Stimulated activated CD4-positive, alpha-beta T cell treated with anti-CD3 and anti-CD28 coated beads, TNF-alpha, amount 100 ng/mL, for 48 hours (primary cell): ENCODE results near the gene MBD3L5.
"Not testable (repeated sequence)": the region's sequence is repeated elsewhere in the genome, so short reads cannot be mapped to it uniquely, and the experiment has no call there.

Source experiments
- DNase-seq, 3 donors: peaks; one replicate each; pipeline ENCODE4 v3.0.0-alpha.2; 2020; ENCODE audit warnings: low read depth in 3 of 3

The MBD3L5 gene

GRCh38 chr19:7030278-7030677 is at the start of gene MBD3L5:
Gene MBD3L5 (plus strand): TSS chr19:7030578. CDS start chr19:7030612, 34 bp downstream.
- not testable (repeated sequence) for DNase-seq

GRCh38 chr19:6983448-6983847 is 46.9 kb upstream of the MBD3L5 start:
- DNase-seq: no peak

DNA sequence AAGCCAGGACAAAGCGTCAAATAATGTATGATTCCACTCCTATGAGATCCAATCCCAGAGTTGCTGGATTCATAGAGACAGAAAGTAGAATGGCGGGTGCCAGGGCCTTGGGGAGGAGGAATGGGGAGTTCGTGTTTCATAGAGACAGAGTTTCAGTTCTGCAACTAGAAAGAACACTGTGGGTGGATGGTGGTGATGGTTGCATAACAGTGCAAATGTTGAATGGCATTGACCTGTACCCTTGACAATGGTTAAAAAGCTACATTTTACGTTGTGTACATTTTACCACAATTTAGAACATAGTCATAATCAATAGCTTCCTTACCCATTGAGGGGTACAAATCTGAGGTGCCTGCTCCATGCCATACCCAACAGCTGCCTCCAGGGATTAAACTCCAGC is 42.5 kb upstream of the MBD3L5 start:
- no peak for DNase-seq

DNA sequence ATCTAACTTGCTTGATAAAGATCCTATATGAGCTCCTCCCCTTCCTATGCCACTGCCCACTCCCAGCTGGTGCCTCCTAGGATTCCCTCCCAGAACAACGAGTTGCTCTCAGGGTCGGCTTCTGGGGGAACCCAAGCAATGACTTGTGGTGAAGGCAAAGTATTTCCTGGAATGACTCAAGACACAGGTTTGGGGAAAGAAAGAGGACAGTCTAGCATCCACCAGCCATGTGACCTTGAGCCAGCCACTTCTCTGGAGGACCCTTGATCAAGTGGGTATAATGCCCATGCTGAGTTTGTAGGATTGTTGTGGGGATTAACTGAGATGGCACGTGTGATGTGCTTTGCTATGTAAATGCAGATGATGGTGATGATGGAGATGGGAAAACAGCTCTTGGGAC is 42.1 kb upstream of the MBD3L5 start:
- DNase-seq: no peak

DNA sequence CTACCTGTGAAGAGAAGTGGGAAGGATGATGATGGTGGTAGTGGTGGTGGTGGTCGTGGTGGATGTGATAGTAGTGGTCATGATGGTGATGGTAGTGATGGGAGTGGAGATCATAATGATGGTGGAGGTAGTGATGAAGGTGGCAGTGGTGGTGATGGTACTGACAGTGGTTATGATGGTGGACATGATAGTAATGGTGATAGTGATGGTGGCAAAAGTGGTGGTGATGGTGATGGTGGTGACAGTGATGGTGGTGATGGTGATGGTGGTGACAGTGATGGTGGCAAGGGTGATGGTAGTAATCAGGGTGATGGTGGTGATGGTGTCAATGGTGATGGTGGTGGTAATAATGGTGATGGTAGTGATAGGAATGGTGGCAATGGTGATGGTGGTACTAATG is 35.3 kb upstream of the MBD3L5 start:
- DNase-seq: no peak

GRCh38 chr19:6996810-6997209 is 33.6 kb upstream of the MBD3L5 start:
- no peak for DNase-seq

GRCh38 chr19:6997679-6998445 is 32.5 kb upstream of the MBD3L5 start:
- DNase-seq: no peak

- no peak for DNase-seq
Observed at GRCh38 chr19:6999933-7000332, 30.4 kb upstream of the MBD3L5 start.

- DNase-seq: no peak
Observed at GRCh38 chr19:7000333-7000732, 30.0 kb upstream of the MBD3L5 start.

DNA sequence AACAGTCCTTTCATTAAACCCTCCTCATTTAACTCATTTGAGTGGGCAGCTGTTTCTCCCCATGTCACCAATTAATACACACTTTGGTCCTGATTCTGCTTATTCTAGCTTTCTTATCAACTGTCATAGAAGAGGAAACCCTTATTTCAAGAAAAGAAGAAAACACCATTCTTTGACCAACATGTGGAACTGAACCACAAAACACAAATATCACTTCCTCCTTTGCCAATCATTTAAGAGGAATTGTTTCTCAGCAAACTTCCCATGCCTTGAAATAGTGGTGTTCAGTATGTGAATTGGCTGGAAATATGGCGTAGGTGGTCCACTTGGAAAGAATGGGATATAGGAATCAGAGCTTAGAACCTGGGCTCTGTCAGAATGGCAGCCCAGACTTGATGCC is 29.6 kb upstream of the MBD3L5 start:
- no peak for DNase-seq

DNA sequence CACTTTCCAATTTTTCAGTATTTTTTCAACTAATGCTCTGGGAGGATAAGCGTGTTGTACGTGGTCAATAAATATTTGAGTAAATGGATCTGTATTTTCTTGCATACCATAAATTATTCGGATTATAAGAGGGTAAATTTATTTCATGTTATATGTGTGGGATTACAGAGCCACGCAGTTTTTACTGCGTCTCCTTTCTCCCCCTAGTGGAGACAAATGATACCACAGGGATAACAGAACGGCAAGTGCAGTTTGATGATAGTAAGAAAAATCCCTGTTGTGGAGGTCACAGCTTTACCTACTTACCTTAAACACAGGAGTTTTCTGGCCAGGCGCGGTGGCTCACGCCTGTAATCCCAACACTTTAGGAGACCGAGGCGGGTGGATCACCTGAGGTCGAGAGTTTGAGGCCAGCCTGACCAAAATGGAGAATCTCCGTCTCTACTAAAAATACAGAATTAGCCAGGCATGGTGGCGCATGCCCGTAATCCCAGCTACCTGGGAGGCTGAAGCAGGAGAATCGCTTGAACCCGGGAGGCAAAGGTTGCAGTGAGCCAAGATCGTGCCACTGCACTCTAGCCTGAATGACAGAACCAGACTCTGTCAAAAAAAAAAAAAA is 26.0 kb upstream of the MBD3L5 start:
- DNase-seq: no peak

DNA sequence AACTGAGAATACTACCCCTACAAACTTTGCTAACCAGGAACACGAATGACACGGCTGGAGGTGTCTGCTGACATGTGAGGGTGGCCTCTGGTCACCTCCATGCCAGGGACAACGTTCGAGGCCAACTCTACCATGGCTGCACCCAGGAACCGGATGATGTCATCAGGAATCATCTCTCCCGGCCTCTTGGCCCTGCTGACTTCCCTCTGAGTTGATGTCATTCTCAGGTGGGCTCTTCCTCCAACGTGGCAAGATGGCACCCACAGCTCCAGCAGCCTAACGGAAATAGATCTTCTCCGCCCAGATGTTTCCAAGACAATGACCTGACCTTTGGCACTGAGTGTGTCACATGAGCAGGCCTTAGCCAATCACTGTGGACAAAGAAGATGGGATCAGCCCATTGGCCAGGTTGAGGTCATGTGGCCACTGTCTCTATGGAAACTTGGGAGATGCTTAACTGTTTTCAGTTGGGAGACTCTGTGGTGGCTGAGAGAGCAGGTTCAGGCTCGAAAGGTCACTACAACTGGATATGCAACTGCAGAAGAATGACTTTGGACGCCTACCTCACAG is 24.2 kb upstream of the MBD3L5 start:
- no peak for DNase-seq

GRCh38 chr19:7007859-7008258 is 22.5 kb upstream of the MBD3L5 start:
- no peak for DNase-seq

DNA sequence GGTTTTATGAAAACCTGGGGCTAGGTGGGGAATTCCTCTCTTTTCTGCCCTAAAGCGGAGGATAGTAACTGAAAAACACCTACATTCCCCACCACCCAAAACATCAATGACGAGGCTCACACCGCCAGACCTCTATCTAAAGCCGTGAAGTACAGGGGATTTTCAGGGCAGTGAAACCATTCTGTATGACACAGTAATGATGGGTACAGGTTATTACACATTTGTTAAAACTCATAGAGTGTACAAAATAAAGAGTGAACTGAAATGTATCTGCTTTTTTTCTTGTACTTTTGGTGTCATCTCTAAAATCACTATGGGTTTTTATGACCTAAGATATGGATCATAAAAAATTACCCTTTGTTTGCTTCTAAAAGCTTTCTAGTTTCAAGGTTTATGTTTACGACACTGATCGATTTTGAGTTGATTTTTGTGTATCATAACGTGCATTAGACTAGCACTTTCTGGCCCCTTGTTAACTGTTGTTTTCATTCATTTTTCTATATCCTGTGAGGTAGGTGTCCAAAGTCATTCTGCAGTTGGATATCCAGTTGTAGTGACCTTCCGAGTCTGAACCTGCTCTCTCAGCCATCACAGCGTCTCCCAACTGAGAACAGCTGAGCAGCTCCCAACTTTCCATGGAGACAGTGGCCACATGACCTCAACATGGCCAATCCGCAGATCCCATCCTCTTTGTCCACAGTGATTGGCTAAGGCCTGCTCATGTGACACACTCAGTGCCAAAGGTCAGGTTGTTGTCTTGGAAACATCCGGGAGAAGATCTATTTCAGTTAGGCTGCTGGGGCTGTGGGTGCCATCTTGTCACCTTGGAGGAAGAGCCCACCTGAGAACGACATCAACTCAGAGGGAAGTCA is 19.4 kb upstream of the MBD3L5 start:
- no peak for DNase-seq

- DNase-seq: no peak
Observed at GRCh38 chr19:7013678-7014077, 16.7 kb upstream of the MBD3L5 start.

DNA sequence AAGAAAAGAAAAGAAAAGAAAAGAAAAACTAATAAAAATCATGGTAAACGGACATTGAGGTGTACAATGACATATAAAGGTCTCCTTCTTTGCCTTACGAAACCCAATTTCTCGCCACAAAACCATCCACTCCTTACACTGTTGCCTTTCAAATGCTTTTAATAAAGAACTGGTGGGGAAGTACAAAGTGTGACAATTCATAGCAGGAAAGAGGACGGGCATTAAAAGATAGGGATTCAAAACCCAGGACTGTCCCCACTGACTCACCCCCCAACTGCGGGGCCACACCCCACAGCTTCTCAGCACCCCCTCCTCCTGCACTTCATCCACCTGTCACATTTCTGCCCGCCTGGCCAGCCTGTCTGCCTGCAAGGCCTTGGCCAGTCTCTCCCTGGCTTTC is 11.6 kb upstream of the MBD3L5 start:
- no peak for DNase-seq

DNA sequence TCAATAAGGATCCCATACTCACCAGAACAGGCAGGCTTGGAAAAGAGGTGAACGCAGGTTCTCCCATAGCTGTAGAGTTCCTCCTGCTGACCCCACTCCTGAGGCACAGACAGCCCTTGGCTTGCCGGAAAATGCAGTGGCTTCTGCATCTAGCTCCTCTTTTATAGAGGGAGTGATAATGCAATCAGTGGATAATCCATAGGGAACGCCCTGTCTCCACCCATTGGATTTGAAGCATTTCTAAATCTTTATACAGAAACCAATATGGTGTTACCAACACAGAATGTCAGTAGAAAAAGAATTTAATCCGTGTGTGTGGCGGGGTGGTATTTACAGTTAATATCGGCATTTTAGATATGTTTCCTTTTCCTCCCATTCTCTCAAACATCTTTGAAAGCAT is 9.0 kb upstream of the MBD3L5 start, which contains the start of gene MBD3L2B:
MBD3L2B (minus strand) TSS at position 101 of the 400 bp plus-strand sequence; CDS start at position 67, 34 bp downstream.
- not testable (repeated sequence) for DNase-seq

DNA sequence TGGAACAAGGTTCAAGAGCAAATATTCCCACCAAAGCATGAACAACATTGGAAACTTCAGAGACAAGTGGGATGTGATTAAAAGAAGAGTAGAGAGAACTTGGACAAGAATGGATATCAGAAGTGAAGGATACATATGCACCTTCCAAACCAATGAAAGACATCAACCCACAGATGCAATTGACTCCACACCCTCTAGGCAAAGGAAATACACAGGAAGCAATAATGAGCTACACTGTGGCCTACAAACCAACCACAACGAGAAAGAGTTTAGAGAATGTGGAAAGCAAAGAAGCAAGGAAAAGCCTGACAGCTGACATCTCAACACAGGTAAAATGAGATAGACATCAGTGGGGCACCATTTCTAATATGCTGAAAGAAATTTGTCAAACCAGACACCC is 1.6 kb upstream of the MBD3L5 start:
- not testable (repeated sequence) for DNase-seq

DNA sequence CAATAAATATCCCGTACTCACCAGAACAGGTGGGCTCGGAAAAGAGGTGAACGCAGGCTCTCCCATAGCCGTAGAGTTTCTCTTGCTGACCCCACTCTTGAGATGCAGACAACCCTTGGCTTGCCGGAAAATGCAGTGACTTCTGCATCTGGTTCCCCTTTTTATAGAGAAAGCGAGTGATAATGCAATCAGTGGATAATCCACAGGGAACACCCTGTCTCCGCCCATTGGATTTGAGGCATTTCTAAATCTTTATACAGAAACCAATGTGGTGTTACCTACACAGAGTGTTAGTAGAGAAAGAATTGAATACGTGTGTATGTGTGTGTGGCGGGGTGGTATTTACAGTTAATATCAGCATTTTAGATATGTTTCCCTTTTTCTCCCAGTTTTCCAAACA is 9.7 kb downstream of the MBD3L5 start, which contains the start of gene MBD3L4:
MBD3L4 (minus strand) TSS at position 101 of the 400 bp plus-strand sequence; CDS start at position 66, 35 bp downstream.
- DNase-seq: not testable (repeated sequence)

GRCh38 chr19:7041563-7041962 is 11.2 kb downstream of the MBD3L5 start:
- not testable (repeated sequence) for DNase-seq

DNA sequence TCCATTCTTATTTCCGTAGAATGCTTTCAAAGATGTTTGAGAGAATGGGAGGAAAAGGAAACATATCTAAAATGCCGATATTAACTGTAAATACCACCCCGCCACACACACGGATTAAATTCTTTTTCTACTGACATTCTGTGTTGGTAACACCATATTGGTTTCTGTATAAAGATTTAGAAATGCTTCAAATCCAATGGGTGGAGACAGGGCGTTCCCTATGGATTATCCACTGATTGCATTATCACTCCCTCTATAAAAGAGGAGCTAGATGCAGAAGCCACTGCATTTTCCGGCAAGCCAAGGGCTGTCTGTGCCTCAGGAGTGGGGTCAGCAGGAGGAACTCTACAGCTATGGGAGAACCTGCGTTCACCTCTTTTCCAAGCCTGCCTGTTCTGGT is 18.6 kb downstream of the MBD3L5 start, which contains the start of gene MBD3L2:
MBD3L2 (plus strand) TSS at position 301 of the 400 bp plus-strand sequence; CDS start at position 354, 53 bp downstream.
- not testable (repeated sequence) for DNase-seq

GRCh38 chr19:7051421-7051820 is 21.0 kb downstream of the MBD3L5 start:
- DNase-seq: not testable (repeated sequence)
